ENCODE measurements around the gene NIPAL1. TPM values are rescaled to one million over a fixed set of nuclear protein-coding genes. Genes with fewer than 3 reads are reported as not detected.

The NIPAL1 gene
- total RNA-seq, 2 experiments from 2014 or later, result 0.97 to 1.1 TPM

DNA sequence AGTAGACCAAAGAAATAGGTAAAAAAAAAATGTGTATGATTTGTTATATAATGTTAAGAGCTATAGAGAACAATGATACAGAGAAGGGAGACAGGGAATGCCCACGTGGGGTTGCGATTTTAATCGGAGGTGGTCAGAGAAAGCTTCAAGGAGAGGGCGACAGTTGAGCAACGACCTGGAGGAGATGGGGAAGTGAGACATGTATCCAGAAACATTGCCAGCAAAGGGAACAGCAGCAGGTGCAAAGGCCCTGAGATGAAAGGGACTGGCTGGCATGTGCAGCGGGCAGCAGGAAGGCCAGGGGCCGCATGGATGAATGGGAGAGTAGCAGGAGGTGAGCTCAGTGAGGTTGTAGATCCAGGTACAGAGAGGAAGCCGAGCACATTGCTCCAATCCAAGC, 32.9 kb downstream of the NIPAL1 start:
- no peak overlapping the region for H3K27ac Mint-ChIP-seq
- POLR2A ChIA-PET, result no interaction called here
- no peak for DNase-seq
- peaks cover 3% of the 10 kb centered on the region for H3K36me3 Mint-ChIP-seq
- no peak overlapping the region for H3K4me3 Mint-ChIP-seq
- peaks cover 35% of the 10 kb centered on the region for H3K4me1 Mint-ChIP-seq
- peaks cover 1% of the 10 kb centered on the region for H3K9me3 Mint-ChIP-seq
- no peak for ATAC-seq (ENCODE audit: low read depth)
- H3K27me3 Mint-ChIP-seq, result peaks cover 10% of the 10 kb centered on the region

DNA sequence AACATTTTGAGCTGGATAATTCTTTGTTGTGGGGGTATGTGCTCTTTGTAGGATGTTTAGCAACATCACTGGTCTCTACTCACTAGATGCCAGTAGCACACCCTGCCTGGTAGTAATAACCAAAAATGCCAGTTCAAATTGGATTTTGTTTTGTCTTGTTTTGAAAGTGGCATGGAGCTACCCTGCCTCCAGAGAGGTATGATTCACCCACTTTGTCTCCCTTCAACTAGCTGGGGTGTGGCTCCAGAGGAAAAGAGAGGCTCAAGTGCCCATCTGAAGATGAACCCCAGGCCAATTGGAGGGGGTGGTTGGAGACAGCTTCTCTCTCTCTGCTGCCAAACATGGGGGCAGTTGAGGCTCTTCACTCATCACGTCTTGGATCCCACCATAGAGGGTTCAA, 34.5 kb downstream of the NIPAL1 start:
- ATAC-seq (ENCODE audit: low read depth), result no peak
- Mint-ChIP-seq H3K27ac (no peak overlapping the region), H3K4me1 (peaks cover 26% of the 10 kb centered on the region), H3K9me3 (peaks cover 1% of the 10 kb centered on the region), H3K27me3 (peaks cover 10% of the 10 kb centered on the region), H3K4me3 (no peak overlapping the region), H3K36me3 (peaks cover 1% of the 10 kb centered on the region)
- DNase-seq, result no peak
- POLR2A ChIA-PET, result no interaction called here

DNA sequence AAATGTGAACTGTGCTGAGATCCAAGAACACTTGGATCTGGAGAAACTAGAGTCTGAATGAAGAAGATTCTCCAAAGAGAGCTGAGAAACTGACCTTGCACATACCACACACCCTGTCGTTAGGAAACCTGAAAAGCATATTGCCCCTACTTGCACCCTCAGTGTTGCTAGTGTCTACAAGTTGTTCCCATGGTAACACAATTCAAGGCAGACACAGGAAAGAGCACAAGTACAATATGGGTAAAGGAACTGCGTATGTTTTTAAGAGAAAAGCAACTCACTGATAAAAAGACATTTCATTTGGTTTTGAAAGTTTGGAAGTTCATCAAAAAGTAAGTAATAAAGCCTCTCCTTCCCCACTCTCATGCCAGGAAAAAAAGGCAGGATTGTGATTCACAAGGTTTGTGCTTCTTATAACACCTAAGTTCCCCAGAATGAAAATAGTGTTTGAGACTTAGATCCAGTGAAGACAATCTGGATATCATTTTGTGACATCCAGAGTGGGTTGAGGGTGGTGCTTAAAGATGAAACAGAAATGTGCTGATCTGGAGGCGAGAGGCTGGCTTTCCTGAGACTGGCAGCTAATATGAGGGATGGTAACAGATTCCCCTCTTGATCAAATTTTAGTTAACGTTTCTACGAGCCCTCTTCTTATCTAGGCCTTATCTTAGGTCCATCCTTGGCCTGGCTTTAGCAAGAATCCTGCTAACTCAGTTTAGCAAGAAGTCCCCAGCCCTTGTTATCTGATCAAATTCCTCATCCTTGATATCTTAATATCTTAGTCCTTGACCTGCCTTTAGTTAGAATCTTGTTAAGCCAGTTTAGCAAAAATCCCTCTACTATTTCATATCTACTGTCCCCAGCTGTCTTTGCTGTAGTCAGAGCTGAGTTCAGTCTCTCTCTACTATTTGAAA, 42.3 kb downstream of the NIPAL1 start:
- DNase-seq (no peak), ATAC-seq (ENCODE audit: low read depth) (no peak)
- H3K27ac Mint-ChIP-seq, result no peak overlapping the region

DNA sequence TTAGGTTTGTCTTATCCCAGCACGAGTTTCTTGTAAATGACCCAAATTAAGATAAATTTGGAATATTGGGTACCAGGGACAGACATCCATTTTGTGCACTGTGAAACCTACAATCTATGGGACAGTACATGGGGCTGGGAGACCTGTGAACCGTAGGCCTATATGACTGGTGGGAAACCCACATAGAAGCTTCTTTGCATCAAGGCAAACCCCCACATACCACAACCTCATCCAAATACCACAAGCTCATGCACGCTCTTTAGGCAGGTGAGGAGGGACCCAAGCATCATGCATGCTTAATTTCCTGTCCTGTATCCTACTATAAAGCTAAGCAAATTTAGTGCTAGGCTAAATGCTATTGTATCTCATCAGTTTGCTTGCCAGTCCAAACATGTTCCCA, 47.8 kb downstream of the NIPAL1 start:
- Mint-ChIP-seq H3K36me3 (peaks cover 56% of the 10 kb centered on the region), H3K4me3 (no peak overlapping the region), H3K9me3 (peaks cover 15% of the 10 kb centered on the region), H3K4me1 (peaks cover 6% of the 10 kb centered on the region), H3K27me3 (no peaks in the 10 kb centered on the region), H3K27ac (no peak overlapping the region)
- ATAC-seq (ENCODE audit: low read depth), result peak; percentile 81
- DNase-seq, result no peak
- POLR2A ChIA-PET, result interaction anchor here (1.4 kb wide), 1 partner anchor 17 kb away, joined by 7 read pairs; no protein-coding TSS in a partner anchor

More for the DNA sequence above, 42.3 kb downstream of the NIPAL1 start:
- H3K36me3 Mint-ChIP-seq, result peaks cover 26% of the 10 kb centered on the region
- H3K27me3 Mint-ChIP-seq, result no peaks in the 10 kb centered on the region
- no peaks in the 10 kb centered on the region for H3K4me1 Mint-ChIP-seq
- peaks cover 17% of the 10 kb centered on the region for H3K9me3 Mint-ChIP-seq
- no peak overlapping the region for H3K4me3 Mint-ChIP-seq
- POLR2A ChIA-PET, result no interaction called here

DNA sequence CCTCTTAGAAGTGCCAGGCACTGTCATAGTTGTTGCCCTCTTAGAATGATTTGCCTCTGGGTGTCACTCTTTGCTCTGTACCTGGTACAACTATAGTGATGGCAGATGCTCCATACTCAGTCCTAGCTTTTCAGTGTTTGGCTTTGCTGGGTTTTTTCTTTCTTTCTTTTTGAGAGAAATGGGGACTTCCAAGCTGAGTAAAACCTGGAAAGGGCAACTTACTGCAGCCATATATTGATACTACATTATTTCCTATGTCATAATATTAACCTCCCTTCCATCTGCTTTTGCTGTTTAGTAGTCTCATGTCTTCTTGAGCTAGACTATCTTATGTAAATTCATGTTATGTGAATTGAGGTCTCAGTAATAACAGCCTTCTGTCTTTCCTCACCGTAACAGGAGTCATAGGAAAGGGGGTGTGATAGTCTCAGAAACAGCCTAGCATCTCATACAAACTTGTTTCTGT, 49.0 kb downstream of the NIPAL1 start:
- ATAC-seq (ENCODE audit: low read depth) (no peak), DNase-seq (no peak)
- peaks cover 56% of the 10 kb centered on the region for H3K36me3 Mint-ChIP-seq
- POLR2A ChIA-PET, result no interaction called here
- no peaks in the 10 kb centered on the region for H3K27me3 Mint-ChIP-seq
- H3K4me1 Mint-ChIP-seq, result peaks cover 6% of the 10 kb centered on the region
- H3K9me3 Mint-ChIP-seq, result peaks cover 9% of the 10 kb centered on the region
- H3K4me3 Mint-ChIP-seq, result no peak overlapping the region
- H3K27ac Mint-ChIP-seq, result no peak overlapping the region

DNA sequence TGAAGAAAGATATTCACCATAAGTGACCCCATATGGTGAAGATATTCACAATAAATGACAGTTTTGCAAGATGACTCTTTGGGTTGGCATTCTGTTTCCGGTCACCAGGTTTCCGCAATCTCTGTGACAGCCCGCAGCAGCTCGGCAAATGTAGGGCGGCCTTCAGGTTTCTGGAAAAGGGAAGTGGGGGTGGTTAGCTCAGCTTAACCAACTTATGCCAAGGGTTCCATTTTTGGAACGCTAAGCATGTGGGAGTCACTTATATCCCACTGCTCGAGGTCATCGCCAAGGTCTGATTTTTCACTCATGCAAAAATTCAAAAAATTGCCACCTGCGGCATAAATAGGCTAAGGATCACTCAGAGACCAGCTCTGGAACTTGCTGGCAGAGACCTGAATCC, 51.0 kb downstream of the NIPAL1 start:
- Mint-ChIP-seq H3K27ac (no peak overlapping the region), H3K9me3 (peaks cover 1% of the 10 kb centered on the region), H3K27me3 (no peaks in the 10 kb centered on the region), H3K4me1 (peaks cover 6% of the 10 kb centered on the region), H3K4me3 (no peak overlapping the region), H3K36me3 (peaks cover 60% of the 10 kb centered on the region)
- POLR2A ChIA-PET, result no interaction called here
- ATAC-seq (ENCODE audit: low read depth), result no peak
- DNase-seq, result no peak

DNA sequence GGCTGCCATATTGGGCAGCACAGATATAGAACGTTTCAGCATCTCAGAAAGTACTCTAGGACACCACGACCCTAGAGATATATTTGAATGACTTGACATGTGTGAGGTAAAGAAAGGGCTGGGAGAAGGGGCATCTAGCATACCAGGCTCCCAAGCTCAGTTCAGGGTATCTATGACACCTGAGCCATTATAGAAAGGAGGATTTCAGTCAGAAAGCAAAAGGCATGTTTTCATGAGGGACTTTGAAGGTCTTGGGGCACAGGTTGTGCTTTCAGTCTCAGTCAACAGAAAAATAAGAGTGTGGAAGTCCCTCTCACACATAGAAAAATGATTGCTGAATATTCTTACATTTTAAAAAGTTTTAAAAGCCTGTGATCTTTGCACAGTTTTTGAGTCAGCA, 51.6 kb downstream of the NIPAL1 start:
- Mint-ChIP-seq H3K4me3 (no peak overlapping the region), H3K36me3 (peaks cover 58% of the 10 kb centered on the region), H3K4me1 (peaks cover 6% of the 10 kb centered on the region), H3K9me3 (peaks cover 1% of the 10 kb centered on the region), H3K27ac (no peak overlapping the region), H3K27me3 (no peaks in the 10 kb centered on the region)
- POLR2A ChIA-PET, result no interaction called here
- ATAC-seq (ENCODE audit: low read depth) (no peak), DNase-seq (no peak)

DNA sequence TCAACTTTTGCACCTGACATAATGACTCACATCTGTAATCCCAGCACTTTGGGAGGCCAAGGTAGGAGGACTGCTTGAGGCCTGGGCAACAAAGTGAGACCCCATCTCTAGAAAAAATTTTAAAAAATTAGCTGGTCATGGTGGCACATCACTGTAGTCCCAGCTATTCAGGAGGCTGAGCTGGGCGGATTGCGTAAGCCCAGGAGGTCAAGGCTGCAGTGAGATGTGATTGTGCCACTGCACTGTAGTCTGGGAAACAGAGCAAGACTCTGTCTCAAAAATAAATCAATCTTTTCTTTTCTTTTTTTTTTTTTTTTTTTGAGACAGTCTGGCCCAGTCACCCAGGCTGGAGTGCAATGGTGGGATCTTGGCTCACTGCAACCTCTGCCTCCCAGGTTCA, 52.5 kb downstream of the NIPAL1 start:
- Mint-ChIP-seq H3K27ac (no peak overlapping the region), H3K4me3 (no peak overlapping the region), H3K27me3 (no peaks in the 10 kb centered on the region), H3K4me1 (peaks cover 12% of the 10 kb centered on the region), H3K36me3 (peaks cover 65% of the 10 kb centered on the region), H3K9me3 (peaks cover 1% of the 10 kb centered on the region)
- DNase-seq (no peak), ATAC-seq (ENCODE audit: low read depth) (no peak)
- POLR2A ChIA-PET, result interaction anchor here (0.7 kb wide), 1 partner anchor 158 kb away, joined by 8 read pairs; no protein-coding TSS in a partner anchor

DNA sequence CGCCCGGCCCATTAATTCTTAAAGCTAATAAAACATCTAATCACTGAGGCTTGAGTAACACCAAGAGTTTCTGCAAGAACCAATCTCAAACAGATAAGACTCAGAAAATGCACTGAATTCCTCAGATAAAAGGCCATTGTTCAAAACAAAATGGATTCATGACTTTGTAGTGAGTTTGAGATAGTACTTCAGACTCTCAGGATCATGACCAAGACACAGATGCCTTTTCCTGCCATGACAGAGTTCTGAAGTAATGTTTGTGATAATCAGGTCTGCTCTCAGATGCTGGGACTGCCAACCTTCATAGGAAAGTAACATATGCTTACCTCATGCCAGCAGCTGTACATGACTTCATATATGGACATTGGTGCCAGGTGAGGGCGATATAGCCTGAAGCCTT, 54.6 kb downstream of the NIPAL1 start:
- no peak for DNase-seq
- no peak overlapping the region for H3K27ac Mint-ChIP-seq
- POLR2A ChIA-PET, result interaction anchor here (0.9 to 1.5 kb wide), 2 partner anchors 9 to 23 kb away, joined by 3 to 5 read pairs; no protein-coding TSS in a partner anchor

DNA sequence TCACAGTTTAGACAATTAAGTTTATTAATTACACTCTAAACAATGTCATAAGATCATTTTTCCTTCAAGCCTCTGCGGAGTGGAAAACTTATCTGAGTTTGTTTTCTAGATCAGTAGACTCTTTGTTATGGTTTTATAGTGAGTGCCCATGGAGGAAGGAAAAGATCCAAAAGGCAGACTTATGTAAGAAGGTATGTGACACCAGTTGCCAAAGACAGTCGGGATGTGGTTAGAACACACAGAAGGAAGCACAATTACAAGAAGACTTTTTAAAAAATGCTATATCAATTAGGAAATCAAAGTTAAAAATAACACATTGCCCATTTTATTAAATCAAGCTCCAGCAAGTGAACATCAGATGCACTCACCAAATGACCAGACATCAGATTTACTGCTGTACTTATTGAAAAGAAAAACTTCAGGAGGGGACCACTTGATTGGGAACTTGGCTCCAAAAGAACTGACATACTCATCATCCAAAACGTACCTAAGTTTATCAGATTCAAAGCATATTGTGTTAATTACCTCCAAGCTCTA, 57.1 kb downstream of the NIPAL1 start:
- H3K4me3 Mint-ChIP-seq, result no peak overlapping the region
- no peaks in the 10 kb centered on the region for H3K9me3 Mint-ChIP-seq
- H3K27me3 Mint-ChIP-seq, result no peaks in the 10 kb centered on the region
- POLR2A ChIA-PET, result no interaction called here
- DNase-seq, result no peak
- no peak overlapping the region for H3K27ac Mint-ChIP-seq
- H3K36me3 Mint-ChIP-seq, result peaks cover 66% of the 10 kb centered on the region
- no peak for ATAC-seq (ENCODE audit: low read depth)
- peaks cover 10% of the 10 kb centered on the region for H3K4me1 Mint-ChIP-seq

More for the DNA sequence above, 54.6 kb downstream of the NIPAL1 start:
- Mint-ChIP-seq H3K27me3 (no peaks in the 10 kb centered on the region), H3K4me1 (peaks cover 10% of the 10 kb centered on the region), H3K36me3 (peaks cover 69% of the 10 kb centered on the region), H3K4me3 (no peak overlapping the region), H3K9me3 (no peaks in the 10 kb centered on the region)
- ATAC-seq (ENCODE audit: low read depth), result no peak

DNA sequence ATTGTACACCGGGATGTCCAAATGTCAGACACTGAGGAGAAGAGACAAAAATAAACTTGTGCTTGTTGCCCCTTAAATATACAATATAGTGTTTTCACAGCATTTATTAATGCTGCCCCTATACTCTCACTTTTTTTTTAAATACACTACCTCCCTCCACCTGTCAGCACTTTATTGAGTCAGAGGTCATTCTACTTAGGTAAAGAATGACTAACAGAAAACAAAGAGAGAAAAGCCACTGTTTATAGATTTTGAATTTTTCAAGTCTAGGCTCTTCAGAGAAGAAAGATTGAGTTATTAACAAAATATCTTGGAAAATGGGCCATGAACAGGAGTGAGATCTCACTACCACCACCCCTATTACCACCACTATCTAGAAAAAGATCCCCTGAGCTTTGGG, 58.1 kb downstream of the NIPAL1 start:
- DNase-seq (no peak), ATAC-seq (ENCODE audit: low read depth) (no peak)
- Mint-ChIP-seq H3K27me3 (no peaks in the 10 kb centered on the region), H3K27ac (no peak overlapping the region), H3K4me3 (no peak overlapping the region), H3K4me1 (peaks cover 13% of the 10 kb centered on the region), H3K36me3 (peaks cover 69% of the 10 kb centered on the region), H3K9me3 (no peaks in the 10 kb centered on the region)
- POLR2A ChIA-PET, result no interaction called here

DNA sequence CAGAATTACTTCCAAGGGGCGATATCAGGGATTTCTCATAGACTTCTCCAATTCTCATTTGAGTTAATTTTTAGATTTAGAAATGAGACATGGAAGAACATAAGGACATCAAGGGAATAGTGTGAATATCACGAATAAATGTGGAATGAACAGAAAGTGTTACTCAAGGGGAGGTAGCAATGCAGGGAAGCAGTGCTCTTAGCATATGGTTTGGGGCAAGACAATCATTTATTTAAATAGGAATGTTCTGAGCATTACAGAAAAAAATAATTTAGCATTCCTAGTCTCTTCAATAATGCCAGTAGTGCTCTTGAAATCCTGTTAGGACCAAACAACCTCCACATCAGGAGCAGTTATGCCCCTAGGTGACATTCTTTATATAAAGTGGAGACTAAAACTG, 61.9 kb downstream of the NIPAL1 start:
- POLR2A ChIA-PET, result no interaction called here
- H3K27ac Mint-ChIP-seq, result no peak overlapping the region
- peaks cover 77% of the 10 kb centered on the region for H3K36me3 Mint-ChIP-seq
- H3K27me3 Mint-ChIP-seq, result no peaks in the 10 kb centered on the region
- H3K4me3 Mint-ChIP-seq, result no peak overlapping the region
- H3K9me3 Mint-ChIP-seq, result no peaks in the 10 kb centered on the region
- ATAC-seq (ENCODE audit: low read depth) (no peak), DNase-seq (no peak)
- peaks cover 21% of the 10 kb centered on the region for H3K4me1 Mint-ChIP-seq

DNA sequence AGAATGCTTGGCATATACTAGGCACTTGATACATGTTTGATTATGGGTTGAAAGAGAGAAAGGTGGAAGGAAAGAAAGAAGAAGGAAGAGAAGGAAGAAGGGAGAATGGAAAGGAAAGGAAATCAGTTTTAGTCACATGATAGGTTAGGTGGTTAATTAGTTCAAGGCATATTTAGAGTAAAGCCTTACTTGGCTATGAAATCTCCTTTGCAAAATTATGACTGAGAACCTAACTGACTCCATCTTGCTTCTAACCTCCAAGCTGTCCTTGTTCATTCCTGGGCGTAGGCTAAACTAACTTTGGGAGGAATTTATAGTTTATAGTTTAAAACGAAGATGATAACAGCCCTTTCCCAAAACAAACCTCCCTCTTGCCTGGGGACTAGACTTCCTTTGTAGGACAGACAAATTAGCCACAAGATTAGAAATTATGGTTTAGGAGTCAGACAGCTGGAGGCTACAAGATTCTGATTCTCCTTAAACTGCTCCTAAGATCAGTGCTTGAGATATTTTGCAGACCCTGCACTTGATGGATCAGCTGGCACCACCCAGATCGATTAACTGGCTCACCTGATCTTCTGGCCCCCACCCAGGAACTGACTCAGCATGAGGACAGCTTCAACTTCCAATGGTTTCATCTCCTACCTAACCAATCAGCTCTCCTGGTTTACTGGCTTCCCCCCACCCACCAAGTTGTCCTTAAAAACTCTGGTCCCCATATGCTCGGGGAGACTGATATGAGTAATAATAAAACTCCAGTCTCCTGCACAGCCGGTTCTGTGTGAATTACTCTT, 62.5 kb downstream of the NIPAL1 start:
- ATAC-seq (ENCODE audit: low read depth), result no peak
- Mint-ChIP-seq H3K9me3 (no peaks in the 10 kb centered on the region), H3K36me3 (peaks cover 76% of the 10 kb centered on the region), H3K27ac (no peak overlapping the region), H3K4me3 (no peak overlapping the region), H3K27me3 (no peaks in the 10 kb centered on the region), H3K4me1 (peaks cover 17% of the 10 kb centered on the region)
- POLR2A ChIA-PET, result interaction anchor here (1.2 to 1.4 kb wide), 2 partner anchors 8 to 32 kb away, joined by 3 to 4 read pairs; no protein-coding TSS in a partner anchor
- DNase-seq, result no peak
